ENCODE results near the gene C16orf89. TPM values are rescaled to one million over a fixed set of nuclear protein-coding genes. Genes with fewer than 3 reads are reported as not detected.
A peak's percentile ranks its signal among the peaks of the same experiment; 100 is the strongest.
"Not testable (repeated sequence)": the region's sequence is repeated elsewhere in the genome, so short reads cannot be mapped to it uniquely, and the experiment has no call there.

Gene C16orf89
- 10 to 100 TPM in 1 of 2 donors, 1 to 10 TPM in 1; 2.6 to 17.1 TPM for total RNA-seq

- Histone ChIP-seq H3K36me3 (replicated peaks in 1 of 2; ENCODE audit: insufficient read depth in 1 of 2, low read depth in 2 of 2) (no peaks in the 10 kb centered on the region), H3K27ac (no peak within 1 kb of the TSS), H3K4me3 (no peak within 1 kb of the TSS), H3K9me3 (no peaks in the 10 kb centered on the region), H3K4me1 (no peaks in the 10 kb centered on the region), H3K27me3 (no peaks in the 10 kb centered on the region)
- 68 to 89% methylated on average over 4 to 10 of the region's 10 CpGs for WGBS, 2 donors
- no peak for ATAC-seq
- peak in 1 of 4 donors; percentile 50 for DNase-seq
- TF ChIP-seq CTCF (IDR thresholded peaks at IDR 0.05) (no peak), POLR2A (IDR thresholded peaks at IDR 0.05) (no peak)
- intact Hi-C loops (cut with DNase I), result no loop called here
Measured at GRCh38 chr16:5065813-5066212, at the start of gene C16orf89. Gene C16orf89, minus strand, starts transcription at chr16:5065956. Its CDS starts 48 bp downstream, at chr16:5065908.

GRCh38 chr16:5110933-5111332 is 45.2 kb upstream of the C16orf89 start:
- H3K27me3 ChIP-seq; H3K4me3 ChIP-seq; H3K27ac ChIP-seq; ATAC-seq; DNase-seq; intact Hi-C loops (cut with DNase I); H3K36me3 ChIP-seq (replicated peaks in 1 of 2; ENCODE audit: insufficient read depth in 1 of 2, low read depth in 2 of 2); H3K4me1 ChIP-seq; H3K9me3 ChIP-seq: not testable (repeated sequence)
- 75 to 85% methylated on average over 9 to 10 of the region's 10 CpGs for WGBS, 2 donors

- intact Hi-C loops (cut with DNase I), result no loop called here
- ATAC-seq (no peak), DNase-seq (no peak)
- Histone ChIP-seq H3K4me3 (no peak overlapping the region), H3K9me3 (no peaks in the 10 kb centered on the region), H3K27ac (no peak overlapping the region), H3K27me3 (no peaks in the 10 kb centered on the region), H3K4me1 (no peaks in the 10 kb centered on the region), H3K36me3 (replicated peaks in 1 of 2; ENCODE audit: insufficient read depth in 1 of 2, low read depth in 2 of 2) (no peaks in the 10 kb centered on the region)
- WGBS, 2 donors, result 60 to 89% methylated on average over 1 to 9 of the region's 27 CpGs
- TF ChIP-seq CTCF (IDR thresholded peaks at IDR 0.05) (no peak), POLR2A (IDR thresholded peaks at IDR 0.05) (no peak)
Measured at GRCh38 chr16:5108505-5109158, 42.9 kb upstream of the C16orf89 start.

- 31 to 33% methylated on average over 4 to 5 of the region's 5 CpGs for WGBS, 2 donors
Measured at GRCh38 chr16:5105039-5105438, 39.3 kb upstream of the C16orf89 start.

GRCh38 chr16:5103296-5104032 is 37.7 kb upstream of the C16orf89 start:
- ATAC-seq; H3K4me1 ChIP-seq; DNase-seq; H3K36me3 ChIP-seq (replicated peaks in 1 of 2; ENCODE audit: insufficient read depth in 1 of 2, low read depth in 2 of 2); H3K9me3 ChIP-seq; H3K4me3 ChIP-seq; intact Hi-C loops (cut with DNase I); H3K27ac ChIP-seq; H3K27me3 ChIP-seq: not testable (repeated sequence)
- 79 to 88% methylated on average over 12 of the region's 12 CpGs for WGBS, 2 donors

More at GRCh38 chr16:5105039-5105438, 39.3 kb upstream of the C16orf89 start:
- DNase-seq; H3K4me3 ChIP-seq; intact Hi-C loops (cut with DNase I); ATAC-seq; H3K9me3 ChIP-seq; H3K27me3 ChIP-seq; H3K4me1 ChIP-seq; H3K36me3 ChIP-seq (replicated peaks in 1 of 2; ENCODE audit: insufficient read depth in 1 of 2, low read depth in 2 of 2); H3K27ac ChIP-seq: not testable (repeated sequence)

GRCh38 chr16:5099174-5099573 is 33.4 kb upstream of the C16orf89 start:
- H3K36me3 ChIP-seq (replicated peaks in 1 of 2; ENCODE audit: insufficient read depth in 1 of 2, low read depth in 2 of 2); intact Hi-C loops (cut with DNase I); H3K27me3 ChIP-seq; H3K4me3 ChIP-seq; ATAC-seq; H3K9me3 ChIP-seq; H3K27ac ChIP-seq; DNase-seq: not testable (repeated sequence)
- 5 to 22% methylated on average over 4 of the region's 4 CpGs for WGBS, 2 donors
- peaks cover 16% of the 10 kb centered on the region for H3K4me1 ChIP-seq

Data from body of pancreas (tissue), 4 donors.